ENCODE results near the gene DDX50.

Gene DDX50

GRCh38 chr10:68982389-68982788, 81.3 kb downstream of the DDX50 start:
- no peak for DNase-seq (ENCODE audit: low read depth, low spot score)

GRCh38 chr10:68987611-68988010, 86.5 kb downstream of the DDX50 start:
- DNase-seq (ENCODE audit: low read depth, low spot score), result no peak

GRCh38 chr10:68988530-68989316, 87.6 kb downstream of the DDX50 start, which contains the start of gene KIFBP:
Gene KIFBP, plus strand, starts transcription at chr10:68988803. Its CDS starts 30 bp downstream, at chr10:68988833.
- peak; percentile 62 for DNase-seq (ENCODE audit: low read depth, low spot score)

- no peak for DNase-seq (ENCODE audit: low read depth, low spot score)
Measured at GRCh38 chr10:68989317-68989990, 88.3 kb downstream of the DDX50 start.

- DNase-seq (ENCODE audit: low read depth, low spot score), result no peak
Measured at GRCh38 chr10:68992636-68993440, 91.7 kb downstream of the DDX50 start.
